Keratinocyte (primary cell): ENCODE results near the gene LRIT2. TPM values are rescaled to one million over a fixed set of nuclear protein-coding genes. Genes with fewer than 3 reads are reported as not detected.
"Not testable (repeated sequence)": the region's sequence is repeated elsewhere in the genome, so short reads cannot be mapped to it uniquely, and the experiment has no call there.

Experiments used
- DNase-seq: peaks from one replicate; pipeline ENCODE4 v3.0.0-alpha.2; 2011; ENCODE audit warnings: low read depth, missing footprints, low spot score
- FAIRE-seq: peaks from 2 replicates; lab custom pipeline; 2011; peaks lifted over from hg19 to GRCh38; lab: Jason Lieb, UNC
- H2AFZ ChIP-seq: 2 replicates; pipeline ENCODE4 v1.6.0; 2012; ENCODE audit warnings: low read length, control low read depth, inconsistent platforms; ENCODE audit not compliant: control insufficient read depth
- H3K27ac ChIP-seq: 2 replicates; pipeline ENCODE4 v1.5.1; 2011; ENCODE audit warnings: low read length; ENCODE audit not compliant: control insufficient read depth, insufficient read depth
- H3K27me3 ChIP-seq: 3 replicates; pipeline ENCODE4 v1.6.0; 2011; ENCODE audit warnings: low read length; ENCODE audit not compliant: control insufficient read depth, insufficient read depth; ENCODE audit errors: extremely low read depth
- H3K36me3 ChIP-seq, 2 experiments: 2 replicates in 1 of 2; 3 replicates in 1 of 2; pipeline ENCODE4 v1.5.1; 2011; ENCODE audit warnings: low read length in 2 of 2, mild to moderate bottlenecking in 1 of 2; ENCODE audit not compliant: control insufficient read depth in 2 of 2, insufficient read depth in 2 of 2; ENCODE audit errors: extremely low read depth in 1 of 2
- H3K4me1 ChIP-seq: 3 replicates; pipeline ENCODE4 v1.5.1; 2011; ENCODE audit warnings: low read length; ENCODE audit not compliant: control insufficient read depth, insufficient read depth; ENCODE audit errors: extremely low read depth
- H3K4me2 ChIP-seq: 3 replicates; pipeline ENCODE4 v1.6.0; 2011; ENCODE audit warnings: low read depth, low read length; ENCODE audit not compliant: control insufficient read depth, insufficient read depth; ENCODE audit errors: extremely low read depth
- H3K4me3 ChIP-seq, 3 experiments: fragments of 200-600 bp in 1 of 3; sonication (generic) in 1 of 3; 2 replicates in 2 of 3; 3 replicates in 1 of 3; pipeline ENCODE4 v1.5.1; 2011 to 2016; ENCODE audit warnings: low read length in 3 of 3, mild to moderate bottlenecking in 3 of 3, control low read depth in 2 of 3, inconsistent platforms in 1 of 3, low read depth in 1 of 3, mixed read lengths in 1 of 3, mixed run types in 1 of 3, moderate library complexity in 1 of 3; ENCODE audit not compliant: control insufficient read depth in 2 of 3, insufficient read depth in 2 of 3; ENCODE audit errors: extremely low read depth in 1 of 3
- H3K79me2 ChIP-seq: 2 replicates; pipeline ENCODE4 v1.6.0; 2012; ENCODE audit warnings: low read length; ENCODE audit not compliant: control insufficient read depth, insufficient read depth
- H3K9ac ChIP-seq: 3 replicates; pipeline ENCODE4 v1.6.0; 2011; ENCODE audit warnings: low read length; ENCODE audit not compliant: control insufficient read depth, insufficient read depth; ENCODE audit errors: extremely low read depth
- H3K9me1 ChIP-seq: 3 replicates; pipeline ENCODE4 v1.6.0; 2011; ENCODE audit warnings: low read length; ENCODE audit not compliant: control insufficient read depth, insufficient read depth; ENCODE audit errors: extremely low read depth
- H3K9me3 ChIP-seq: 2 replicates; pipeline ENCODE4 v1.5.1; 2012; ENCODE audit warnings: low read depth, low read length; ENCODE audit not compliant: control insufficient read depth
- H4K20me1 ChIP-seq: 3 replicates; pipeline ENCODE4 v1.6.0; 2011; ENCODE audit warnings: low read length; ENCODE audit not compliant: control insufficient read depth, insufficient read depth; ENCODE audit errors: extremely low read depth
- EZH2 ChIP-seq: IDR thresholded peaks from one replicate; pipeline ENCODE4 v1.6.1; 2012; ENCODE audit warnings: inconsistent platforms, mild to moderate bottlenecking, low read length, moderate library complexity
- dilution Hi-C: fragments of 300-500 bp; cut with MboI; formaldehyde crosslinking; loops from one replicate; pipeline ENCODE4 v1.7.0; 2020; ENCODE audit warnings: low sequenced_read_pairs; ENCODE audit not compliant: extremely low pct_ligation_motif_present
- polyA plus RNA-seq, 5 experiments: library from polyadenylated mRNA; depleted of rRNA in 3 of 5; stranded (reverse) in 3 of 5; stranded (forward) in 1 of 5; unstranded in 1 of 5; fragments of >200 nt; gene quantifications; 1 replicate in 1 of 5; 2 replicates in 3 of 5; 3 replicates in 1 of 5; pipeline versions ENCODE4 v1.2.1 to v1.2.3, GENCODE V29; 2011 to 2012; ENCODE audit warnings: missing spikeins in 2 of 5, low read depth in 1 of 5, low replicate concordance in 1 of 5
- TF ChIP-seq, protein P1 (sequence below), 3 experiments: IDR thresholded peaks in 1 of 3; conservative IDR thresholded peaks in 1 of 3; optimal IDR thresholded peaks in 1 of 3; 2 replicates in 2 of 3; 3 replicates in 1 of 3; pipeline versions ENCODE3 to v1.5.1; 2011; ENCODE audit warnings: low read length in 3 of 3, mild to moderate bottlenecking in 3 of 3, moderate library complexity in 2 of 3, control low read depth in 1 of 3, inconsistent platforms in 1 of 3; ENCODE audit not compliant: insufficient read depth in 2 of 3; ENCODE audit errors: extremely low read depth in 1 of 3

Gene LRIT2
- polyA plus RNA-seq, 1 donor (not counting 4 experiments of a cell fraction or from before 2014, with no cell fraction given): not detected

DNA sequence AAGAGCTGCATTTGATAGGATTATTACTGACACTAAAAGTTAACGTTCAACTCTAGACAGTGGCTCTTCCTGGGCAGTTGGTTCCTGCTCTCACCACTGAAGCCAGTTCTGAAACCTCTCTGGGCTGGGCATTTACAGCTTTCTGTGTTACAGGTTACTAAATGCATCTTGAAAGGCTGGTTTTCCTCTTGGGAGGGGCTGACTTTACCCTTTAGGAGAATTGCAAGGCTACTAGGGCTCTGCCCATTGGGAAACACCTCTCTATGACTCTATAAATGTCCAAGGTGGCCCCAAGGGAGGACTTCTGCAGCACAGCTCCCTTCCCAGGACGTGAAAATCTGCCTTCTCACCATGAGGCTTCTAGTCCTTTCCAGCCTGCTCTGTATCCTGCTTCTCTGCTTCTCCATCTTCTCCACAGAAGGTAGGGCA, 51.8 kb downstream of the LRIT2 start, which contains the start of gene GPR15LG:
TSS of gene GPR15LG (plus strand) at position 301 of the 429 bp plus-strand sequence. CDS start at position 352, 51 bp downstream.
- Histone ChIP-seq H3K79me2 (no peaks in the 10 kb centered on the region), H3K27ac (peak within 1 kb of the TSS; percentile 42), H3K4me2 (no peak within 1 kb of the TSS), H3K4me3 (no peak within 1 kb of the TSS), H3K9me3 (no peaks in the 10 kb centered on the region), H2AFZ (peak within 1 kb of the TSS; percentile 62), H3K27me3 (no peaks in the 10 kb centered on the region), H3K9me1 (peaks cover 3% of the 10 kb centered on the region), H3K36me3 (no peaks in the 10 kb centered on the region), H3K4me1 (peaks cover 29% of the 10 kb centered on the region), H4K20me1 (no peaks in the 10 kb centered on the region), H3K9ac (peak within 1 kb of the TSS; percentile 29)
- no peak for TF ChIP-seq EZH2
- TF ChIP-seq, protein P1, sequence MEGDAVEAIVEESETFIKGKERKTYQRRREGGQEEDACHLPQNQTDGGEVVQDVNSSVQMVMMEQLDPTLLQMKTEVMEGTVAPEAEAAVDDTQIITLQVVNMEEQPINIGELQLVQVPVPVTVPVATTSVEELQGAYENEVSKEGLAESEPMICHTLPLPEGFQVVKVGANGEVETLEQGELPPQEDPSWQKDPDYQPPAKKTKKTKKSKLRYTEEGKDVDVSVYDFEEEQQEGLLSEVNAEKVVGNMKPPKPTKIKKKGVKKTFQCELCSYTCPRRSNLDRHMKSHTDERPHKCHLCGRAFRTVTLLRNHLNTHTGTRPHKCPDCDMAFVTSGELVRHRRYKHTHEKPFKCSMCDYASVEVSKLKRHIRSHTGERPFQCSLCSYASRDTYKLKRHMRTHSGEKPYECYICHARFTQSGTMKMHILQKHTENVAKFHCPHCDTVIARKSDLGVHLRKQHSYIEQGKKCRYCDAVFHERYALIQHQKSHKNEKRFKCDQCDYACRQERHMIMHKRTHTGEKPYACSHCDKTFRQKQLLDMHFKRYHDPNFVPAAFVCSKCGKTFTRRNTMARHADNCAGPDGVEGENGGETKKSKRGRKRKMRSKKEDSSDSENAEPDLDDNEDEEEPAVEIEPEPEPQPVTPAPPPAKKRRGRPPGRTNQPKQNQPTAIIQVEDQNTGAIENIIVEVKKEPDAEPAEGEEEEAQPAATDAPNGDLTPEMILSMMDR (optimal IDR thresholded peaks at IDR 0.05 in 1 of 3, IDR thresholded peaks at IDR 0.05 in 1 of 3, conservative IDR thresholded peaks at IDR 0.05 in 1 of 3; ENCODE audit: extremely low read depth in 1 of 3, insufficient read depth in 2 of 3, low read length in 3 of 3): no peak
- dilution Hi-C loops: no loop called here
- DNase-seq: no peak
- FAIRE-seq: no peak

DNA sequence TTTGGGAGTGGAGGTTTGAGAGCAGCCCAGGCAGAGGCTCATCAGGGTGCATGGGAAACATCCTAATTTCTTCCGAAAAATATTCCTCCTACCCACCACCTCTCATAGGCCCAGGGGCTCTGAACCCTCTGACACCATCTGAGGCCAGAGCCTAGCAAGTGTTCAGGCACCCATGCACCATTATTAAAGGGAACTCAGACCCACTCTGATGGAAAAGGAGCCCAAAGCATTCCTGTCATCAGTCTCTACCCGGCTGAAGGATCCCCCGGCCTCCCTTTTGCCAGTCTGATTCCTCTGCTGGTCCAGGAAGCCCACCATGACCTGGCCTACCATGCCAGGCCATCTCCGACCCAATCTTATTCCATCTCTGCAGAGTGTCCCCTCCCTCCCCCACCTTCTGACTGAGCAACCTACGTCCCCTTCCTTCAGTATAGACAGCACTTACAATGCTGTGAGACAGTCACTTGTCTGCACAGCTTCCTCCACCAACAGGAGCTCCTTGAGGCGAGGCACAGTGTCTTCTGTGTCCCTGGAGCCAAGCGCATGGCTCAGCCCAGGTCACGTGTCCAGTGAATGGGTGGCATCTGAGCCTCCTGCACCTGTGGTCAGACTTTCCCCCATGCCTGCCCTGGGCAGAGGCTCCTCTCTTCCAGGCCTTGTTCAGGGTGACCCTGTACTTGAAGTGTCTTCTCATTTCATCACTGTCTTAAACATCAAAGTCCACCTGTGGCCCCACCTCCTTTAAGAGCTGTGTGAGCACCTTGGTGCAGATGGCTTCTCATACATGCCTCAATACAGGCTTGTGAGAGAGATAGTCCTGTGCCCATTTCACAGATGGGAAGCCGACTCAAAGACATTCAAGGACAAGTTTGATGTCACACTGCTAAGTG, 52.6 kb downstream of the LRIT2 start:
- no peak for TF ChIP-seq EZH2
- TF ChIP-seq, protein P1 (optimal IDR thresholded peaks at IDR 0.05 in 1 of 3, IDR thresholded peaks at IDR 0.05 in 1 of 3, conservative IDR thresholded peaks at IDR 0.05 in 1 of 3; ENCODE audit: extremely low read depth in 1 of 3, insufficient read depth in 2 of 3, low read length in 3 of 3): no peak
- dilution Hi-C loops: no loop called here
- Histone ChIP-seq H2AFZ (peak overlapping the region; percentile 62), H3K79me2 (no peaks in the 10 kb centered on the region), H3K27me3 (no peaks in the 10 kb centered on the region), H3K4me2 (peak overlapping the region; percentile 29), H3K4me3 (no peak overlapping the region), H3K9me3 (no peaks in the 10 kb centered on the region), H3K36me3 (no peaks in the 10 kb centered on the region), H3K9ac (peak overlapping the region; percentile 29), H4K20me1 (no peaks in the 10 kb centered on the region), H3K4me1 (peaks cover 21% of the 10 kb centered on the region), H3K9me1 (no peaks in the 10 kb centered on the region), H3K27ac (peak overlapping the region; percentile 42)
- FAIRE-seq (no peak), DNase-seq (no peak)

DNA sequence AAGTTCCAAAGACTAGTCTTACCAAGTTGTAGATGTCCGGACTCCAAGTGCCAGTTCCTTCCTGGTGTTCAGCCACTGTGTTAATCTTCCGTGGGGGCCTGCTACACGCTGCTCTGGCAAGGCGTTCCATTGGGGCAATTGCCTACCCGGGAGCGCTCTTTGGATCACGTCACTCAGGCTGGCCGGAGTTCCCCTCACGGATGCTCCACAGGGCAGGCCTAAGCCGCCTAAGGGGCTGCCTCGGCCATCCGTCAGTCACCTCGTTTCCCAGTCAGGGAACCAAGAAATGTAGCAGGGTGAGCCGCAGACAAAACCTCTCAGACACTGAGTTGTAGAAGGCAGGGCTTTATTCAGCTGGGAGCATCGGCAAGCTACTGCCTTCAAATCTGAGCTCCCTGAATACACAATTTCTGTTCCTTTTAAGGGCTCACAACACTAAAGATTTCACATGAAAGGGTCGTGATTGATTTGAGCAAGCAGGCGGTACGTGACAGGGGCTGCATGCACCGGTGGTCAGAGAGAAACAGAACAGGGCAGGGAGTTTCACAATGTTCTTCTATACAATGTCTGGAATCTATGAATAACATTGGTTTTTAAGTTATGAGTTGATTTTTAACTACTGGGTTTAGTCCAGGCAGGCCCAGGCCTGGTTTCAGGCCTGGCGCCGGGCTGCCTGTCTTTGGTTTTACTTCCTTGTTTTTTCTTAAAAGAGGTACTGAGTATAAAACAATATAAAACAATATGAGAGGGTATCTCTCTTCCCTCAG, 53.5 kb downstream of the LRIT2 start:
- H3K36me3 ChIP-seq, H3K9me1 ChIP-seq, H3K79me2 ChIP-seq, H3K9me3 ChIP-seq, DNase-seq, H4K20me1 ChIP-seq, H3K27me3 ChIP-seq, FAIRE-seq, dilution Hi-C loops: not testable (repeated sequence)
- H3K4me1 ChIP-seq: peaks cover 15% of the 10 kb centered on the region
- peak overlapping the region; percentile 29 for H3K4me2 ChIP-seq
- peak overlapping the region in 2 of 3 experiments; percentile 13 to 23 for H3K4me3 ChIP-seq
- peak overlapping the region; percentile 94 for H2AFZ ChIP-seq
- H3K9ac ChIP-seq: peak overlapping the region; percentile 29
- peak overlapping the region; percentile 42 for H3K27ac ChIP-seq
